Loucy (cell line): ENCODE measurements around the gene HOXD1.

Source experiments
- H2AFZ ChIP-seq: fragments of 200-600 bp; sonication (generic); 2 replicates; pipeline ENCODE4 v1.6.0; 2016; ENCODE audit warnings: antibody characterized with exemption, mild to moderate bottlenecking, low read length, moderate library complexity
- H3F3A ChIP-seq: fragments of 200-600 bp; 2 replicates; pipeline ENCODE4 v1.6.0; 2016; ENCODE audit warnings: antibody characterized with exemption, low read depth, mild to moderate bottlenecking
- H3K27me3 ChIP-seq: fragments of 200-600 bp; sonication (generic); 2 replicates; pipeline ENCODE4 v1.6.1; 2014; ENCODE audit warnings: low read length, mild to moderate bottlenecking; ENCODE audit not compliant: insufficient read depth, poor library complexity, severe bottlenecking
- H3K36me3 ChIP-seq: fragments of 200-600 bp; sonication (generic); 2 replicates; pipeline ENCODE4 v1.6.1; 2016; ENCODE audit warnings: low read length; ENCODE audit not compliant: insufficient read depth
- H3K4me1 ChIP-seq: fragments of 200-600 bp; sonication (generic); 2 replicates; pipeline ENCODE4 v1.5.1; 2014; ENCODE audit warnings: low read length, mild to moderate bottlenecking; ENCODE audit not compliant: insufficient read depth, poor library complexity, severe bottlenecking
- H3K4me2 ChIP-seq: fragments of 200-600 bp; sonication (generic); 2 replicates; pipeline ENCODE4 v1.6.0; 2014; ENCODE audit warnings: antibody characterized with exemption, low read length, low read depth, mild to moderate bottlenecking; ENCODE audit not compliant: poor library complexity, severe bottlenecking
- H3K4me3 ChIP-seq: fragments of 200-600 bp; sonication (generic); 2 replicates; pipeline ENCODE4 v1.5.1; 2014; ENCODE audit warnings: low read length, mild to moderate bottlenecking, mixed read lengths; ENCODE audit not compliant: poor library complexity, severe bottlenecking
- H3K79me2 ChIP-seq: fragments of 200-600 bp; sonication (generic); 2 replicates; pipeline ENCODE4 v1.6.1; 2014; ENCODE audit warnings: low read length; ENCODE audit not compliant: insufficient read depth
- H3K9ac ChIP-seq: fragments of 200-600 bp; sonication (generic); 2 replicates; pipeline ENCODE4 v1.6.0; 2014; ENCODE audit warnings: mild to moderate bottlenecking, low read depth, low read length, moderate library complexity; ENCODE audit not compliant: poor library complexity, severe bottlenecking
- H3K9me2 ChIP-seq: fragments of 200-600 bp; sonication (generic); replicated peaks from 2 replicates; pipeline ENCODE4 v1.6.1; 2016; ENCODE audit warnings: low read depth, low read length, mixed read lengths
- H3K9me3 ChIP-seq: fragments of 200-600 bp; sonication (generic); 2 replicates; pipeline ENCODE4 v1.6.1; 2014; ENCODE audit warnings: mild to moderate bottlenecking, antibody characterized with exemption, low read length, low read depth; ENCODE audit not compliant: insufficient read depth
- H4K20me1 ChIP-seq: fragments of 200-600 bp; sonication (generic); 2 replicates; pipeline ENCODE4 v1.6.0; 2014; ENCODE audit warnings: antibody characterized with exemption, low read length, mild to moderate bottlenecking; ENCODE audit not compliant: insufficient read depth, poor library complexity, severe bottlenecking
- CTCF ChIP-seq: fragments of 200-600 bp; sonication (generic); conservative IDR thresholded peaks from 2 replicates; pipeline ENCODE4 v1.5.1; 2014; ENCODE audit warnings: mild to moderate bottlenecking, antibody characterized with exemption, low read length
- EZH2phosphoT487 ChIP-seq: fragments of 200-600 bp; IDR thresholded peaks from 2 replicates; pipeline ENCODE4 v1.6.1; 2018; ENCODE audit warnings: antibody characterized with exemption, mild to moderate bottlenecking, moderate library complexity, borderline replicate concordance

The HOXD1 gene

GRCh38 chr2:176234156-176234555 lies 45.7 kb downstream of the HOXD1 start:
- no peak overlapping the region for H2AFZ ChIP-seq
- no peaks in the 10 kb centered on the region for H4K20me1 ChIP-seq
- H3K79me2 ChIP-seq: no peaks in the 10 kb centered on the region
- no peaks in the 10 kb centered on the region for H3K27me3 ChIP-seq
- no peak overlapping the region for H3K4me3 ChIP-seq
- H3K4me2 ChIP-seq: no peak overlapping the region
- no peak overlapping the region for H3K9ac ChIP-seq
- H3K9me2 ChIP-seq: no peaks in the 10 kb centered on the region
- H3K36me3 ChIP-seq: no peaks in the 10 kb centered on the region
- TF ChIP-seq CTCF: no peak
- TF ChIP-seq EZH2phosphoT487: no peak
- H3K9me3 ChIP-seq: no peaks in the 10 kb centered on the region
- H3F3A ChIP-seq: no peaks in the 10 kb centered on the region
- peaks cover 11% of the 10 kb centered on the region for H3K4me1 ChIP-seq

- H2AFZ ChIP-seq: peak overlapping the region; percentile 40; the same call in 1 of the 2 replicates
- H3K9me3 ChIP-seq: no peaks in the 10 kb centered on the region
- H3K4me1 ChIP-seq: peaks cover 14% of the 10 kb centered on the region
- no peaks in the 10 kb centered on the region for H3K9me2 ChIP-seq
- H3K79me2 ChIP-seq: no peaks in the 10 kb centered on the region
- H3K9ac ChIP-seq: no peak overlapping the region
- H3K27me3 ChIP-seq: no peaks in the 10 kb centered on the region
- H3K4me3 ChIP-seq: no peak overlapping the region
- H3F3A ChIP-seq: no peaks in the 10 kb centered on the region
- H4K20me1 ChIP-seq: no peaks in the 10 kb centered on the region
- no peak overlapping the region for H3K4me2 ChIP-seq
- TF ChIP-seq EZH2phosphoT487: no peak
- TF ChIP-seq CTCF: no peak
- H3K36me3 ChIP-seq: no peaks in the 10 kb centered on the region
Measured at GRCh38 chr2:176234940-176235339, 46.5 kb downstream of the HOXD1 start.

GRCh38 chr2:176237456-176237855 lies 49.0 kb downstream of the HOXD1 start:
- TF ChIP-seq EZH2phosphoT487 (no peak), CTCF (no peak)
- no peaks in the 10 kb centered on the region for H3K36me3 ChIP-seq
- no peaks in the 10 kb centered on the region for H3K9me3 ChIP-seq
- peaks cover 19% of the 10 kb centered on the region for H3K4me1 ChIP-seq
- no peak overlapping the region for H3K4me3 ChIP-seq
- no peaks in the 10 kb centered on the region for H3F3A ChIP-seq
- no peak overlapping the region for H2AFZ ChIP-seq
- no peak overlapping the region for H3K9ac ChIP-seq
- H3K27me3 ChIP-seq: no peaks in the 10 kb centered on the region
- H3K4me2 ChIP-seq: no peak overlapping the region
- H3K9me2 ChIP-seq: no peaks in the 10 kb centered on the region
- H3K79me2 ChIP-seq: no peaks in the 10 kb centered on the region
- H4K20me1 ChIP-seq: no peaks in the 10 kb centered on the region
